Mesothelial cell of epicardium (in vitro differentiated cells): ENCODE measurements around the gene MLLT3. TPM values are rescaled to one million over a fixed set of nuclear protein-coding genes. Genes with fewer than 3 reads are reported as not detected.

Experiments used
- DNase-seq, 2 experiments: peaks; one replicate each; pipeline ENCODE4 v3.0.0; 2021; ENCODE audit warnings: low spot score in 2 of 2; ENCODE audit not compliant: unreplicated experiment in 2 of 2
- H3K27ac Mint-ChIP-seq: 2 replicates; pipeline ENCODE4 v1.8.0; 2021; ENCODE audit warnings: mixed read lengths
- H3K27me3 Mint-ChIP-seq: 2 replicates; pipeline ENCODE4 v1.8.0; 2021; ENCODE audit warnings: low read depth, mixed read lengths
- H3K36me3 Mint-ChIP-seq: 2 replicates; pipeline ENCODE4 v1.8.0; 2021; ENCODE audit warnings: mixed read lengths
- H3K4me1 Mint-ChIP-seq: 2 replicates; pipeline ENCODE4 v1.8.0; 2021; ENCODE audit warnings: mixed read lengths
- H3K4me3 Mint-ChIP-seq: 2 replicates; pipeline ENCODE4 v1.8.0; 2021; ENCODE audit warnings: mild to moderate bottlenecking, moderate library complexity, mixed read lengths
- H3K9me3 Mint-ChIP-seq: 2 replicates; pipeline ENCODE4 v1.8.0; 2021; ENCODE audit warnings: mixed read lengths
- CTCF ChIP-seq: fragments of 200-600 bp; sonication (generic); IDR thresholded peaks from one replicate; pipeline ENCODE4 v1.5.0; 2021; ENCODE audit warnings: antibody characterized with exemption; ENCODE audit not compliant: unreplicated experiment
- total RNA-seq: library from RNA; stranded (reverse); gene quantifications from 3 replicates; pipeline ENCODE4 v1.2.1, GENCODE V29; 2021

Gene MLLT3
- total RNA-seq, 1 donor from 2014 or later, result 45.8 TPM

GRCh38 chr9:20364959-20365358 is 257.3 kb downstream of the MLLT3 start:
- Mint-ChIP-seq H3K27ac (no peak overlapping the region), H3K27me3 (no peaks in the 10 kb centered on the region), H3K36me3 (peaks cover 22% of the 10 kb centered on the region), H3K9me3 (peaks cover 8% of the 10 kb centered on the region), H3K4me3 (no peak overlapping the region), H3K4me1 (peaks cover 28% of the 10 kb centered on the region)
- DNase-seq, result no peak
- no peak for TF ChIP-seq CTCF

- TF ChIP-seq CTCF, result no peak
- Mint-ChIP-seq H3K4me3 (no peak overlapping the region), H3K36me3 (peaks cover 22% of the 10 kb centered on the region), H3K27me3 (no peaks in the 10 kb centered on the region), H3K27ac (no peak overlapping the region), H3K4me1 (peaks cover 32% of the 10 kb centered on the region), H3K9me3 (peaks cover 8% of the 10 kb centered on the region)
- DNase-seq, result no peak
Observed at GRCh38 chr9:20363233-20363632, 259.1 kb downstream of the MLLT3 start.

GRCh38 chr9:20361656-20362570 is 260.4 kb downstream of the MLLT3 start:
- DNase-seq, result no peak
- peaks cover 17% of the 10 kb centered on the region for H3K36me3 Mint-ChIP-seq
- no peak overlapping the region for H3K4me3 Mint-ChIP-seq
- no peak for TF ChIP-seq CTCF
- H3K4me1 Mint-ChIP-seq, result peaks cover 45% of the 10 kb centered on the region
- H3K27ac Mint-ChIP-seq, result no peak overlapping the region
- H3K27me3 Mint-ChIP-seq, result no peaks in the 10 kb centered on the region
- peaks cover 4% of the 10 kb centered on the region for H3K9me3 Mint-ChIP-seq

- no peaks in the 10 kb centered on the region for H3K27me3 Mint-ChIP-seq
- TF ChIP-seq CTCF, result no peak
- H3K9me3 Mint-ChIP-seq, result no peaks in the 10 kb centered on the region
- DNase-seq, result no peak
- H3K4me3 Mint-ChIP-seq, result no peak overlapping the region
- H3K27ac Mint-ChIP-seq, result no peak overlapping the region
- peaks cover 52% of the 10 kb centered on the region for H3K4me1 Mint-ChIP-seq
- H3K36me3 Mint-ChIP-seq, result peaks cover 13% of the 10 kb centered on the region
Observed at GRCh38 chr9:20361229-20361628, 261.1 kb downstream of the MLLT3 start.

GRCh38 chr9:20358207-20358606 is 264.1 kb downstream of the MLLT3 start:
- no peak for TF ChIP-seq CTCF
- Mint-ChIP-seq H3K36me3 (peaks cover 13% of the 10 kb centered on the region), H3K9me3 (no peaks in the 10 kb centered on the region), H3K4me3 (no peak overlapping the region), H3K27ac (peak overlapping the region; percentile 49), H3K27me3 (no peaks in the 10 kb centered on the region), H3K4me1 (peaks cover 71% of the 10 kb centered on the region)
- DNase-seq, result no peak
